Measurements from ENCODE around the gene DPP3. TPM values are rescaled to one million over a fixed set of nuclear protein-coding genes. Genes with fewer than 3 reads are reported as not detected.

Gene DPP3
- total RNA-seq, 1 donor from 2014 or later: 60.0 TPM

- Mint-ChIP-seq H3K27ac (ENCODE audit: unreplicated experiment) (peak overlapping the region; percentile 53), H3K4me3 (ENCODE audit: unreplicated experiment) (no peak overlapping the region), H3K4me1 (ENCODE audit: low read depth, unreplicated experiment) (no peaks in the 10 kb centered on the region), H3K36me3 (ENCODE audit: low read depth, unreplicated experiment) (peaks cover 20% of the 10 kb centered on the region), H3K9me3 (ENCODE audit: unreplicated experiment) (no peaks in the 10 kb centered on the region), H3K27me3 (ENCODE audit: low read depth, unreplicated experiment) (no peaks in the 10 kb centered on the region)
- DNase-seq (ENCODE audit: low read depth) (no peak), FAIRE-seq (no peak)
- Histone ChIP-seq H2AFZ (ENCODE audit: low read depth, low read length) (no peak overlapping the region), H3K4me1 (ENCODE audit: insufficient read depth, low read length) (no peaks in the 10 kb centered on the region), H3K9ac (ENCODE audit: low read length) (no peak overlapping the region), H3K4me2 (ENCODE audit: low read length) (no peak overlapping the region), H3K4me3 (ENCODE audit: insufficient read depth, low read depth, low read length) (no peak overlapping the region), H3K9me3 (ENCODE audit: insufficient read depth, low read depth, low read length) (no peaks in the 10 kb centered on the region), H3K36me3 (ENCODE audit: insufficient read depth, low read length) (peaks cover 9% of the 10 kb centered on the region), H3K79me2 (ENCODE audit: insufficient read depth, low read length) (no peaks in the 10 kb centered on the region), H3K27ac (ENCODE audit: low read depth, low read length) (no peak overlapping the region), H4K20me1 (ENCODE audit: insufficient read depth, low read length) (no peaks in the 10 kb centered on the region), H3K27me3 (ENCODE audit: insufficient read depth, low read length) (no peaks in the 10 kb centered on the region)
- TF ChIP-seq CTCF (IDR thresholded peaks at IDR 0.05; ENCODE audit: insufficient read depth, low read depth, low read length) (no peak), EZH2 (IDR thresholded peaks at IDR 0.05; ENCODE audit: insufficient read depth, low read length) (no peak)
Measured at GRCh38 chr11:66432597-66432996, 47.6 kb upstream of the DPP3 start.

GRCh38 chr11:66437979-66438503 is 42.2 kb upstream of the DPP3 start:
- Mint-ChIP-seq H3K9me3 (ENCODE audit: unreplicated experiment) (peaks cover 4% of the 10 kb centered on the region), H3K4me1 (ENCODE audit: low read depth, unreplicated experiment) (peaks cover 2% of the 10 kb centered on the region), H3K36me3 (ENCODE audit: low read depth, unreplicated experiment) (peaks cover 17% of the 10 kb centered on the region), H3K27me3 (ENCODE audit: low read depth, unreplicated experiment) (peaks cover 2% of the 10 kb centered on the region), H3K4me3 (ENCODE audit: unreplicated experiment) (peak overlapping the region; percentile 96), H3K27ac (ENCODE audit: unreplicated experiment) (peak overlapping the region; percentile 98)
- no peak for FAIRE-seq
- no peaks in the 10 kb centered on the region for H3K27me3 ChIP-seq (ENCODE audit: insufficient read depth, low read length)
- peak overlapping the region; percentile 89 for H3K4me3 ChIP-seq (ENCODE audit: insufficient read depth, low read depth, low read length)
- H3K9ac ChIP-seq (ENCODE audit: low read length): peak overlapping the region; percentile 94
- peaks cover 5% of the 10 kb centered on the region for H3K9me3 ChIP-seq (ENCODE audit: insufficient read depth, low read depth, low read length)
- H3K4me1 ChIP-seq (ENCODE audit: insufficient read depth, low read length): peaks cover 5% of the 10 kb centered on the region
- TF ChIP-seq EZH2 (IDR thresholded peaks at IDR 0.05; ENCODE audit: insufficient read depth, low read length): no peak
- no peak for TF ChIP-seq CTCF (IDR thresholded peaks at IDR 0.05; ENCODE audit: insufficient read depth, low read depth, low read length)
- peak overlapping the region; percentile 99 for H2AFZ ChIP-seq (ENCODE audit: low read depth, low read length)
- H3K4me2 ChIP-seq (ENCODE audit: low read length): peak overlapping the region; percentile 93
- H4K20me1 ChIP-seq (ENCODE audit: insufficient read depth, low read length): no peaks in the 10 kb centered on the region
- H3K36me3 ChIP-seq (ENCODE audit: insufficient read depth, low read length): peaks cover 9% of the 10 kb centered on the region
- H3K27ac ChIP-seq (ENCODE audit: low read depth, low read length): peak overlapping the region; percentile 82
- peaks cover 7% of the 10 kb centered on the region for H3K79me2 ChIP-seq (ENCODE audit: insufficient read depth, low read length)
- no peak for DNase-seq (ENCODE audit: low read depth)
